NCI-H2196 treated with DMSO at 0.1 percent for 48 hours (cell line): Measurements from ENCODE around the gene RRP15.

ENCODE experiments used
- DNase-seq: peaks from one replicate; lab custom pipeline; 2025; ENCODE audit not compliant: unreplicated experiment; lab: John Stamatoyannopoulos, UW

Gene RRP15

DNA sequence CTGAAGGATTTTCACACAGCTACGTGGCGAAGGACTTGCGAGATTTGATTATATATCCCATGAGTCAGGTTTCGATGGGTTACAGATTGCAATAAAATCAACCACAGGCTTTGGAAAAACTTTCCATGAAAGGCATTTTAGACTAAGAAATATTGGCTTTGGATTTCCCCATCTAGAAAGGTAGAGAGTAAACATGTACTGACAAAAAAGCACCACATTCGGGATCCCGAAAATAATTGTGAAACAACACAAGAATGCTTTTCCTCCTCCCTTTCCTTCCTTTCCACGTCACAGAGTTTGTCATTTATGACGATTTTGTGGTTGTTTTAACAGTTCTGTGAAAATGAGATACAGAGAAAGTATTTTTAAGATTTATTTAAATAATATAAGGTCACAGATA, 98.6 kb downstream of the RRP15 start:
- no peak for DNase-seq

DNA sequence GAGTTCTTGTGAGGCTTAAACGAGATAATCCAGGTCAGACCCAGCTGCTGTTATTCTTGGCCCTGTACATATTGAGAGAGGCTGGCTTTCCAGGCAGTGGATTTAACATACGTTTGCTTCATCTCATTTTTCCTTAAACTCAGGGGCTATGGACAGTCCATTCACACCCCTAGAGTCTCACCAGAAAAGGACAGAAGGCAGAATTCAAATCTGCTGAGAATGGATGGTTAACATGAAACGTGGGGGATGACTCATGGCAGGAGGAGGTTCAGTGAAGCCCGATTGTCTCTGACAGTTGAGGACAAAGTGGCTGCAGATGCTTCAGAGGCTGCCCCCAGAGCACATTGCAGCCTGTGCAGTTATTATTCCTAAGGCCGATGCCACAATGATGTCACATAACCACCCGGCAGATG, 99.5 kb downstream of the RRP15 start:
- no peak for DNase-seq
